Endothelial cell of umbilical vein (primary cell): ENCODE results near the gene SNORC. TPM values are rescaled to one million over a fixed set of nuclear protein-coding genes. Genes with fewer than 3 reads are reported as not detected.

Experiments
- BruUV-seq: library from RNA; stranded (reverse); fragments of 400-500 nt; replicated peaks from 2 replicates; lab custom pipeline; 2021; lab: Mats Ljungman, UMichigan
- CTCF ChIA-PET: fragments of 300-600, 350-600 bp; sonication (Branson Sonifier 250); formaldehyde crosslinking; loops from one replicate; lab custom pipeline; 2021; ENCODE audit warnings: antibody characterized with exemption, inconsistent platforms; lab: Charles Lee
- POLR2A ChIA-PET: fragments of 300-600, 350-600 bp; sonication (Branson Sonifier 250); formaldehyde crosslinking; loops from one replicate; lab custom pipeline; 2021; ENCODE audit warnings: antibody characterized with exemption, inconsistent platforms; lab: Charles Lee
- DNase-seq: peaks from one replicate; pipeline ENCODE4 v3.0.0-alpha.2; 2011; ENCODE audit warnings: low read depth, low spot score
- FAIRE-seq: peaks from 2 replicates; lab custom pipeline; 2011; peaks lifted over from hg19 to GRCh38; lab: Jason Lieb, UNC
- H2AFZ ChIP-seq: 2 replicates; pipeline ENCODE4 v1.6.0; 2012; ENCODE audit warnings: low read depth, low read length, control low read depth, inconsistent platforms
- H3K27ac ChIP-seq: 2 replicates; pipeline ENCODE4 v1.5.1; 2011; ENCODE audit warnings: low read depth, mild to moderate bottlenecking, control low read depth, low read length, moderate library complexity; ENCODE audit not compliant: insufficient read depth
- H3K27me3 ChIP-seq, 2 experiments: 2 replicates each; pipeline versions ENCODE4 v1.6.0 to v1.6.1; 2011; ENCODE audit warnings: low read length in 2 of 2, mixed read lengths in 1 of 2; ENCODE audit not compliant: control insufficient read depth in 2 of 2, insufficient read depth in 2 of 2
- H3K36me3 ChIP-seq, 2 experiments: 2 replicates in 1 of 2; 3 replicates in 1 of 2; pipeline ENCODE4 v1.5.1; 2011; ENCODE audit warnings: low read length in 2 of 2, mild to moderate bottlenecking in 1 of 2, moderate library complexity in 1 of 2; ENCODE audit not compliant: control insufficient read depth in 2 of 2, insufficient read depth in 2 of 2; ENCODE audit errors: extremely low read depth in 1 of 2
- H3K4me1 ChIP-seq: 3 replicates; pipeline ENCODE4 v1.5.1; 2011; ENCODE audit warnings: mild to moderate bottlenecking, low read length; ENCODE audit not compliant: control insufficient read depth, insufficient read depth; ENCODE audit errors: extremely low read depth
- H3K4me2 ChIP-seq: 2 replicates; pipeline ENCODE4 v1.6.1; 2011; ENCODE audit warnings: low read length, control low read depth, mixed read lengths; ENCODE audit not compliant: insufficient read depth
- H3K4me3 ChIP-seq, 3 experiments: fragments of 200-600 bp in 1 of 3; sonication (generic), shearing (Covaris generic) in 1 of 3; replicated peaks in 1 of 3; 2 replicates each; pipeline ENCODE4 v1.5.1; 2011 to 2016; ENCODE audit warnings: control low read depth in 3 of 3, low read length in 3 of 3, mild to moderate bottlenecking in 2 of 3, inconsistent platforms in 1 of 3, low read depth in 1 of 3, moderate library complexity in 1 of 3; ENCODE audit not compliant: insufficient read depth in 1 of 3
- H3K79me2 ChIP-seq: 2 replicates; pipeline ENCODE4 v1.6.0; 2012; ENCODE audit warnings: low read length, inconsistent platforms; ENCODE audit not compliant: control insufficient read depth, insufficient read depth
- H3K9ac ChIP-seq: replicated peaks from 2 replicates; pipeline ENCODE3; 2011; ENCODE audit warnings: low read length, control low read depth; ENCODE audit not compliant: insufficient read depth; ENCODE audit errors: extremely low read depth
- H3K9me1 ChIP-seq: replicated peaks from 3 replicates; pipeline ENCODE4 v1.6.0; 2011; ENCODE audit warnings: mild to moderate bottlenecking, low read length; ENCODE audit not compliant: control insufficient read depth, insufficient read depth; ENCODE audit errors: extremely low read depth
- H3K9me3 ChIP-seq: replicated peaks from 2 replicates; pipeline ENCODE4 v1.5.1; 2012; ENCODE audit warnings: low read length, inconsistent platforms; ENCODE audit not compliant: control insufficient read depth, insufficient read depth
- H4K20me1 ChIP-seq: replicated peaks from 2 replicates; pipeline ENCODE3; 2011; ENCODE audit warnings: mild to moderate bottlenecking, low read length; ENCODE audit not compliant: control insufficient read depth, insufficient read depth; ENCODE audit errors: extremely low read depth
- EZH2 ChIP-seq: IDR thresholded peaks from 2 replicates; pipeline ENCODE4 v1.6.1; 2012; ENCODE audit warnings: borderline replicate concordance, low read depth, mild to moderate bottlenecking, moderate library complexity, low read length, inconsistent platforms; ENCODE audit not compliant: severe bottlenecking
- GATA2 ChIP-seq: IDR thresholded peaks from 2 replicates; pipeline ENCODE4 v1.7.0; 2011; ENCODE audit warnings: low read depth, mild to moderate bottlenecking, moderate library complexity, mixed read lengths, low read length; ENCODE audit not compliant: insufficient read length, insufficient read depth
- JUN ChIP-seq: IDR thresholded peaks from 2 replicates; pipeline ENCODE4 v1.6.1; 2011; ENCODE audit warnings: borderline replicate concordance, low read depth; ENCODE audit not compliant: insufficient read length, insufficient read depth
- POLR2A ChIP-seq: IDR thresholded peaks from 2 replicates; pipeline ENCODE4 v1.6.1; 2012; ENCODE audit warnings: low read depth, mild to moderate bottlenecking, control low read depth, low read length
- dilution Hi-C: fragments of 300-500 bp; cut with MboI; formaldehyde crosslinking; loops from one replicate; pipeline ENCODE4 v1.15.0; 2019; ENCODE audit warnings: low sequenced_read_pairs; ENCODE audit not compliant: extremely low pct_ligation_motif_present
- intact Hi-C: fragments of 100-400 bp; cut with micrococcal nuclease; formaldehyde crosslinking; loops from one replicate; pipeline ENCODE4 v1.10.0; 2022
- polyA plus RNA-seq, 4 experiments: library from polyadenylated mRNA; depleted of rRNA in 3 of 4; stranded (reverse) in 3 of 4; unstranded in 1 of 4; fragments of >200 nt; gene quantifications; 2 replicates each; pipeline versions ENCODE4 v1.2.1 to v1.2.3, GENCODE V29; 2011 to 2012; ENCODE audit warnings: missing spikeins in 1 of 4
- total RNA-seq: library from RNA; stranded (reverse); gene quantifications from 2 replicates; pipeline ENCODE4 v1.2.3, GENCODE V29; 2021
- TF ChIP-seq, protein P1 (sequence below), 2 donors: IDR thresholded peaks; 1 replicate in 1 of 2; 2 replicates in 1 of 2; pipeline ENCODE4 v1.5.1; 2011; ENCODE audit warnings: low read length in 2 of 2, mild to moderate bottlenecking in 2 of 2, moderate library complexity in 2 of 2, control low read depth in 1 of 2, inconsistent platforms in 1 of 2, low read depth in 1 of 2; ENCODE audit not compliant: insufficient read depth in 1 of 2; ENCODE audit errors: extremely low read depth in 1 of 2

The SNORC gene
- total and polyA plus RNA-seq, 2 donors (not counting 3 experiments of a cell fraction or from before 2014, with no cell fraction given): 1.4 to 4.0 TPM

DNA sequence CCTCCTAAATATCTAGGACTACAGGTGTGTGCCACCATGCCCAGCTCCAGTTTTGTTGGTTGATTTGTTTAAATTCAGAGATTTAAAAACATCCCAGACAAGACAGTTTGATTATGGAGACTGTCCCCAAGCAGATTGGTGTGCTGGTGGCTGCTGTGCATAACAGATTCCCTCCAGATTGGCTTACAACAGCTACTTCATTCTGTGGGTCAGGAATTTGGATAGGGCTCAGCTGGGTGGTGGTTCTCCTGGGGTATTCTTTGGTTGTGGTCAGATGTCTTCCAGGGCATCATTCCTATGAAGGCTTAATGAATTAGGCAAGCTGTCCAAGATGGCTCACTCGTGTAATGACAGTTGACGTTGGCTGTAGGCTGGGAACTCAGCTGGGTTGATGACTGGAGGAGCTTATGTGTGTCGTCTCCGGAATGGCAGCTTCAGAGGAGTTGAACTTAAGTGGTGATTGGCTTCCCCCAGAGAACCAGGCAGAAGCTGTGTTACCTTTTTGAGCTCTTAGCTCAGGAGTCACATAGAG, 10.6 kb upstream of the SNORC start:
- dilution Hi-C loops (no loop called here), intact Hi-C loops (loop anchor here (10.0 kb wide), 1 partner anchor 585 kb away; no protein-coding TSS in a partner anchor)
- Histone ChIP-seq H4K20me1 (no peaks in the 10 kb centered on the region), H3K4me3 (no peak overlapping the region), H3K9me1 (no peaks in the 10 kb centered on the region), H3K36me3 (peaks cover 3 to 20% of the 10 kb centered on the region in 2 experiments), H3K4me2 (no peak overlapping the region), H3K4me1 (no peaks in the 10 kb centered on the region), H3K9me3 (no peaks in the 10 kb centered on the region), H3K79me2 (no peaks in the 10 kb centered on the region), H2AFZ (no peak overlapping the region), H3K27ac (no peak overlapping the region), H3K9ac (no peak overlapping the region), H3K27me3 (no peaks in the 10 kb centered on the region)
- DNase-seq (no peak), FAIRE-seq (no peak)
- TF ChIP-seq EZH2 (no peak), GATA2 (no peak), JUN (no peak), POLR2A (no peak)
- TF ChIP-seq, protein P1, sequence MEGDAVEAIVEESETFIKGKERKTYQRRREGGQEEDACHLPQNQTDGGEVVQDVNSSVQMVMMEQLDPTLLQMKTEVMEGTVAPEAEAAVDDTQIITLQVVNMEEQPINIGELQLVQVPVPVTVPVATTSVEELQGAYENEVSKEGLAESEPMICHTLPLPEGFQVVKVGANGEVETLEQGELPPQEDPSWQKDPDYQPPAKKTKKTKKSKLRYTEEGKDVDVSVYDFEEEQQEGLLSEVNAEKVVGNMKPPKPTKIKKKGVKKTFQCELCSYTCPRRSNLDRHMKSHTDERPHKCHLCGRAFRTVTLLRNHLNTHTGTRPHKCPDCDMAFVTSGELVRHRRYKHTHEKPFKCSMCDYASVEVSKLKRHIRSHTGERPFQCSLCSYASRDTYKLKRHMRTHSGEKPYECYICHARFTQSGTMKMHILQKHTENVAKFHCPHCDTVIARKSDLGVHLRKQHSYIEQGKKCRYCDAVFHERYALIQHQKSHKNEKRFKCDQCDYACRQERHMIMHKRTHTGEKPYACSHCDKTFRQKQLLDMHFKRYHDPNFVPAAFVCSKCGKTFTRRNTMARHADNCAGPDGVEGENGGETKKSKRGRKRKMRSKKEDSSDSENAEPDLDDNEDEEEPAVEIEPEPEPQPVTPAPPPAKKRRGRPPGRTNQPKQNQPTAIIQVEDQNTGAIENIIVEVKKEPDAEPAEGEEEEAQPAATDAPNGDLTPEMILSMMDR (IDR thresholded peaks at IDR 0.05; ENCODE audit: extremely low read depth in 1 of 2, insufficient read depth in 1 of 2, low read depth in 1 of 2, low read length in 2 of 2): no peak
- BruUV-seq: no TSS peak
- ChIA-PET CTCF (interaction anchor here (0.9 to 2.2 kb wide), 2 partner anchors 14 to 169 kb away, joined by 3 to 11 read pairs; no protein-coding TSS in a partner anchor), POLR2A (no interaction called here)
